GM23248 (cell line): ENCODE measurements around the gene ACCS. TPM values are rescaled to one million over a fixed set of nuclear protein-coding genes. Genes with fewer than 3 reads are reported as not detected.

Experiments
- DNase-seq: peaks from one replicate; pipeline ENCODE4 v3.0.0-alpha.2; 2015
- H2AFZ ChIP-seq: fragments of 200-600 bp; sonication (generic); 2 replicates; pipeline ENCODE4 v1.6.1; 2016; ENCODE audit warnings: antibody characterized with exemption
- H3F3A ChIP-seq: fragments of 200-600 bp; sonication (generic); 2 replicates; pipeline ENCODE4 v1.6.1; 2016; ENCODE audit warnings: mild to moderate bottlenecking, antibody characterized with exemption, mixed run types; ENCODE audit not compliant: insufficient read depth
- H3K27ac ChIP-seq: fragments of 200-600 bp; sonication (generic); 2 replicates; pipeline ENCODE4 v1.5.1; 2016; ENCODE audit warnings: mild to moderate bottlenecking
- H3K27me3 ChIP-seq: fragments of 200-600 bp; sonication (generic); replicated peaks from 2 replicates; pipeline ENCODE4 v1.6.1; 2016; ENCODE audit warnings: mild to moderate bottlenecking; ENCODE audit not compliant: insufficient read depth
- H3K36me3 ChIP-seq: fragments of 200-600 bp; sonication (generic); 2 replicates; pipeline ENCODE4 v1.6.1; 2016; ENCODE audit warnings: low read depth, mild to moderate bottlenecking
- H3K4me1 ChIP-seq: fragments of 200-600 bp; sonication (generic); 2 replicates; pipeline ENCODE4 v1.6.1; 2016; ENCODE audit warnings: mild to moderate bottlenecking; ENCODE audit not compliant: insufficient read depth
- H3K4me2 ChIP-seq: fragments of 200-600 bp; sonication (generic); one replicate; pipeline ENCODE4 v1.6.1; 2016; ENCODE audit warnings: mild to moderate bottlenecking; ENCODE audit not compliant: unreplicated experiment
- H3K4me3 ChIP-seq: fragments of 200-600 bp; sonication (generic); 2 replicates; pipeline ENCODE4 v1.5.1; 2016; ENCODE audit warnings: mild to moderate bottlenecking
- H3K79me2 ChIP-seq: fragments of 200-600 bp; sonication (generic); 2 replicates; pipeline ENCODE4 v1.6.1; 2016; ENCODE audit warnings: mild to moderate bottlenecking; ENCODE audit not compliant: insufficient read depth
- H3K9ac ChIP-seq: fragments of 200-600 bp; sonication (generic); 2 replicates; pipeline ENCODE4 v1.6.1; 2016; ENCODE audit warnings: mild to moderate bottlenecking
- H3K9me2 ChIP-seq: fragments of 200-600 bp; sonication (generic); 2 replicates; pipeline ENCODE4 v1.6.1; 2016; ENCODE audit warnings: mixed run types, mild to moderate bottlenecking, moderate library complexity; ENCODE audit not compliant: insufficient read depth
- H3K9me3 ChIP-seq: fragments of 200-600 bp; sonication (generic); one replicate; pipeline ENCODE4 v1.6.1; 2017; ENCODE audit warnings: low read depth
- H4K20me1 ChIP-seq: fragments of 200-600 bp; sonication (generic); 2 replicates; pipeline ENCODE4 v1.6.0; 2016; ENCODE audit not compliant: insufficient read depth
- EZH2 ChIP-seq: fragments of 200-600 bp; sonication (generic); IDR thresholded peaks from 2 replicates; pipeline ENCODE4 v1.6.1; 2018; ENCODE audit warnings: antibody characterized with exemption, mild to moderate bottlenecking; ENCODE audit not compliant: insufficient read depth, poor library complexity, severe bottlenecking
- EZH2phosphoT487 ChIP-seq: fragments of 200-600 bp; sonication (generic); IDR thresholded peaks from 2 replicates; pipeline ENCODE4 v1.6.1; 2018; ENCODE audit warnings: antibody characterized with exemption, moderate library complexity, mild to moderate bottlenecking, low read depth; ENCODE audit not compliant: insufficient read depth
- WGBS, 2 experiments: methylation state at CpG; one replicate each; pipeline ENCODE4 v1.1.6; 2015 to 2017; ENCODE audit warnings: low lambda C conversion rate in 2 of 2, low coverage in 1 of 2; ENCODE audit errors: missing lambda C conversion rate in 2 of 2; 5-methylcytosine and 5-hydroxymethylcytosine counted together
- in situ Hi-C: fragments of 300-500 bp; cut with MboI; formaldehyde crosslinking; loops from 2 replicates; pipeline ENCODE4 v1.15.0; 2020
- polyA plus RNA-seq: library from polyadenylated mRNA; unstranded; fragments of >200 nt; fragmentation: Nextera tagmentation; extraction: Ambion mirVana; gene quantifications from 2 replicates; pipeline ENCODE4 v1.2.1, GENCODE V29; 2016
- total RNA-seq: library from RNA; depleted of rRNA; stranded (reverse); fragments of >200 nt; shearing (Covaris generic); gene quantifications from 2 replicates; pipeline ENCODE4 v1.2.3, GENCODE V29; 2014

Gene ACCS
- total and polyA plus RNA-seq, 2 experiments from 2014 or later = 13.3 to 13.7 TPM

GRCh38 chr11:44078794-44079193 is 12.7 kb downstream of the ACCS start:
- Histone ChIP-seq H3K27ac (no peak overlapping the region), H3K36me3 (no peaks in the 10 kb centered on the region), H3K27me3 (no peaks in the 10 kb centered on the region), H4K20me1 (no peaks in the 10 kb centered on the region), H3K9me2 (no peaks in the 10 kb centered on the region), H3K9me3 (no peaks in the 10 kb centered on the region), H3K9ac (no peak overlapping the region), H3K4me2 (no peak overlapping the region), H2AFZ (no peak overlapping the region), H3K4me3 (no peak overlapping the region), H3F3A (no peaks in the 10 kb centered on the region), H3K79me2 (no peaks in the 10 kb centered on the region), H3K4me1 (no peaks in the 10 kb centered on the region)
- in situ Hi-C loops = loop anchor here (10.0 kb wide), 1 partner anchor 64 kb away; no protein-coding TSS in a partner anchor
- 84 to 89% methylated on average over 5 of the region's 5 CpGs for WGBS, 2 experiments
- no peak for DNase-seq
- TF ChIP-seq EZH2 = no peak
- no peak for TF ChIP-seq EZH2phosphoT487

- WGBS, 2 experiments = 78 to 88% methylated on average over 6 of the region's 6 CpGs
- H3K9ac ChIP-seq = no peak overlapping the region
- H3K27me3 ChIP-seq = no peaks in the 10 kb centered on the region
- H3K9me2 ChIP-seq = no peaks in the 10 kb centered on the region
- H4K20me1 ChIP-seq = no peaks in the 10 kb centered on the region
- H3K4me2 ChIP-seq = no peak overlapping the region
- no peaks in the 10 kb centered on the region for H3K36me3 ChIP-seq
- DNase-seq = no peak
- in situ Hi-C loops = loop anchor here (10.0 kb wide), 1 partner anchor 65 kb away; no protein-coding TSS in a partner anchor
- H3K79me2 ChIP-seq = no peaks in the 10 kb centered on the region
- TF ChIP-seq EZH2 (no peak), EZH2phosphoT487 (no peak)
- H3K4me1 ChIP-seq = no peaks in the 10 kb centered on the region
- H3K27ac ChIP-seq = no peak overlapping the region
- no peak overlapping the region for H2AFZ ChIP-seq
- no peaks in the 10 kb centered on the region for H3K9me3 ChIP-seq
- no peaks in the 10 kb centered on the region for H3F3A ChIP-seq
- no peak overlapping the region for H3K4me3 ChIP-seq
These were observed 13.3 kb downstream of the ACCS start for GRCh38 chr11:44079376-44079775.

GRCh38 chr11:44080951-44081350 is 14.9 kb downstream of the ACCS start:
- H3F3A ChIP-seq = no peaks in the 10 kb centered on the region
- no peak overlapping the region for H2AFZ ChIP-seq
- H3K27me3 ChIP-seq = no peaks in the 10 kb centered on the region
- no peaks in the 10 kb centered on the region for H3K36me3 ChIP-seq
- H3K4me1 ChIP-seq = no peaks in the 10 kb centered on the region
- no peak overlapping the region for H3K27ac ChIP-seq
- TF ChIP-seq EZH2phosphoT487 = no peak
- no peak for TF ChIP-seq EZH2
- in situ Hi-C loops = no loop called here
- no peak overlapping the region for H3K4me2 ChIP-seq
- no peaks in the 10 kb centered on the region for H3K9me3 ChIP-seq
- no peak overlapping the region for H3K9ac ChIP-seq
- WGBS, 2 experiments = 88% methylated on average over 9 of the region's 9 CpGs
- H4K20me1 ChIP-seq = no peaks in the 10 kb centered on the region
- H3K4me3 ChIP-seq = no peak overlapping the region
- no peak for DNase-seq
- H3K9me2 ChIP-seq = no peaks in the 10 kb centered on the region
- H3K79me2 ChIP-seq = no peaks in the 10 kb centered on the region

- no peak for TF ChIP-seq EZH2phosphoT487
- TF ChIP-seq EZH2 = no peak
- 67 to 85% methylated on average over 4 of the region's 4 CpGs for WGBS, 2 experiments
- no peaks in the 10 kb centered on the region for H3K4me1 ChIP-seq
- H3K27ac ChIP-seq = no peak overlapping the region
- H3F3A ChIP-seq = no peaks in the 10 kb centered on the region
- no peak overlapping the region for H3K4me2 ChIP-seq
- H3K79me2 ChIP-seq = no peaks in the 10 kb centered on the region
- H3K9me2 ChIP-seq = no peaks in the 10 kb centered on the region
- no peaks in the 10 kb centered on the region for H4K20me1 ChIP-seq
- no peak overlapping the region for H3K4me3 ChIP-seq
- in situ Hi-C loops = no loop called here
- H3K9ac ChIP-seq = no peak overlapping the region
- no peaks in the 10 kb centered on the region for H3K9me3 ChIP-seq
- no peak overlapping the region for H2AFZ ChIP-seq
- no peak for DNase-seq
- no peaks in the 10 kb centered on the region for H3K27me3 ChIP-seq
- no peaks in the 10 kb centered on the region for H3K36me3 ChIP-seq
These were observed 16.6 kb downstream of the ACCS start for GRCh38 chr11:44082645-44083044.

GRCh38 chr11:44083433-44083832 is 17.4 kb downstream of the ACCS start:
- no peak for DNase-seq
- H3F3A ChIP-seq = no peaks in the 10 kb centered on the region
- no peak overlapping the region for H3K27ac ChIP-seq
- H3K27me3 ChIP-seq = no peaks in the 10 kb centered on the region
- no peak overlapping the region for H3K4me2 ChIP-seq
- no peak overlapping the region for H2AFZ ChIP-seq
- no peak overlapping the region for H3K9ac ChIP-seq
- no peaks in the 10 kb centered on the region for H3K9me2 ChIP-seq
- H3K79me2 ChIP-seq = no peaks in the 10 kb centered on the region
- TF ChIP-seq EZH2 (no peak), EZH2phosphoT487 (no peak)
- in situ Hi-C loops = no loop called here
- H3K9me3 ChIP-seq = no peaks in the 10 kb centered on the region
- no peak overlapping the region for H3K4me3 ChIP-seq
- H3K4me1 ChIP-seq = no peaks in the 10 kb centered on the region
- no peaks in the 10 kb centered on the region for H4K20me1 ChIP-seq
- WGBS, 2 experiments = 91 to 94% methylated on average over 10 of the region's 10 CpGs
- H3K36me3 ChIP-seq = no peaks in the 10 kb centered on the region
